Right lobe of liver (tissue), 6 donors: ENCODE data around the gene TUT4. TPM values are rescaled to one million over a fixed set of nuclear protein-coding genes. Genes with fewer than 3 reads are reported as not detected.

Source experiments
- ATAC-seq, 4 donors: fragments of 200-7000 bp; cut with Tn5 transposase; one replicate each; pipeline ENCODE4 v1.9.1; 2020; ENCODE audit warnings: mild to moderate bottlenecking in 4 of 4, moderate library complexity in 4 of 4
- DNase-seq, 3 donors: peaks; one replicate each; pipeline ENCODE4 v3.0.0-alpha.2; 2020
- H3K27ac ChIP-seq, 3 donors: fragments of 200-600 bp; one replicate each; pipeline ENCODE4 v1.8.0; 2022
- H3K27me3 ChIP-seq, 2 donors: fragments of 200-600 bp; one replicate each; pipeline ENCODE4 v1.8.0; 2022
- H3K36me3 ChIP-seq, 4 donors: fragments of 200-600 bp; sonication (generic) in 1 of 4; one replicate each; pipeline versions ENCODE4 v1.5.1 to v1.8.0; 2017 to 2022; ENCODE audit warnings: control low read depth in 1 of 4
- H3K4me1 ChIP-seq, 4 donors: fragments of 200-600 bp; sonication (generic) in 1 of 4; one replicate each; pipeline versions ENCODE4 v1.5.1 to v1.8.0; 2017 to 2022; ENCODE audit warnings: control low read depth in 1 of 4
- H3K4me3 ChIP-seq, 3 donors: fragments of 200-600 bp; one replicate each; pipeline ENCODE4 v1.8.0; 2022
- H3K9me3 ChIP-seq, 4 donors: fragments of 200-600 bp; sonication (generic) in 1 of 4; one replicate each; pipeline versions ENCODE4 v1.5.1 to v1.8.0; 2017 to 2022; ENCODE audit warnings: control low read depth in 1 of 4
- CTCF ChIP-seq, 4 donors: fragments of 200-600 bp in 3 of 4; fragments of 450-650 bp in 1 of 4; IDR thresholded peaks; one replicate each; pipeline versions ENCODE4 v1.5.1 to v1.8.0; 2016 to 2022; ENCODE audit warnings: antibody characterized with exemption in 4 of 4, mild to moderate bottlenecking in 2 of 4
- POLR2A ChIP-seq: fragments of 450-650 bp; IDR thresholded peaks from one replicate; pipeline ENCODE4 v1.6.1; 2017; ENCODE audit warnings: antibody characterized with exemption, mild to moderate bottlenecking
- WGBS: methylation state at CpG from one replicate; pipeline ENCODE4 v1.1.6; 2018; ENCODE audit warnings: low coverage, low lambda C conversion rate; ENCODE audit not compliant: insufficient coverage; ENCODE audit errors: missing lambda C conversion rate; 5-methylcytosine and 5-hydroxymethylcytosine counted together
- intact Hi-C, 2 donors: fragments of 100-400 bp; cut with DNase I; formaldehyde crosslinking; loops; one replicate each; pipeline versions ENCODE4 v1.11.2 to v1.14.1; 2022
- total RNA-seq, 6 experiments: library from RNA; depleted of rRNA in 2 of 6; stranded (reverse); fragments of >200 nt in 2 of 6; fragmentation: NEBNext Ultra II Directional in 3 of 6; extraction: Animal tissue kit (Norgen Biotek cat#: 25700) in 3 of 6; gene quantifications; one replicate each; pipeline versions ENCODE4 v1.1.0 to v1.2.4, GENCODE V29; 2016 to 2023
- donor health status: DM: no; HTN: yes; CAD: no.
- donor health status: DM: no; HTN: no; CAD: no.
- donor health status: DM: no; HTN: no; CAD: no.
- donor health status: DM: no; HTN: yes; CAD: no.
- donor health status: DM: no; HTN: yes; CAD: no.

Gene TUT4
- total RNA-seq, 6 experiments from 2014 or later = 16.1 to 33.0 (median 22.8) TPM

GRCh38 chr1:52506920-52507546, 45.9 kb downstream of the TUT4 start:
- Histone ChIP-seq H3K4me1 (peaks cover 0 to 38% (median 12%) of the 10 kb centered on the region in 4 donors), H3K27ac (peak overlapping the region in 2 of 3 donors; percentile 55 to 87), H3K27me3 (no peaks in the 10 kb centered on the region), H3K36me3 (no peaks in the 10 kb centered on the region), H3K9me3 (no peaks in the 10 kb centered on the region), H3K4me3 (no peak overlapping the region)
- intact Hi-C loops = no loop called here
- ATAC-seq = peak; percentile 34 to 65 (median 52)
- TF ChIP-seq CTCF (IDR thresholded peaks at IDR 0.05) = no peak
- TF ChIP-seq POLR2A = no peak
- 48% methylated on average over 3 of the region's 3 CpGs for WGBS
- DNase-seq = no peak

- Histone ChIP-seq H3K27ac (peak overlapping the region in 2 of 3 donors; percentile 55 to 87), H3K9me3 (no peaks in the 10 kb centered on the region), H3K36me3 (no peaks in the 10 kb centered on the region), H3K4me1 (peaks cover 0 to 32% (median 12%) of the 10 kb centered on the region in 4 donors), H3K27me3 (no peaks in the 10 kb centered on the region), H3K4me3 (no peak overlapping the region)
- WGBS = 19% methylated on average over 3 of the region's 3 CpGs
- ATAC-seq (peak; percentile 77 to 84 (median 80)), DNase-seq (no peak)
- intact Hi-C loops = no loop called here
- TF ChIP-seq POLR2A (no peak), CTCF (IDR thresholded peaks at IDR 0.05) (no peak)
These were observed 46.5 kb downstream of the TUT4 start for GRCh38 chr1:52506349-52506748.

- Histone ChIP-seq H3K36me3 (no peaks in the 10 kb centered on the region), H3K9me3 (no peaks in the 10 kb centered on the region), H3K4me3 (no peak overlapping the region), H3K27me3 (no peaks in the 10 kb centered on the region), H3K4me1 (peaks cover 0 to 24% (median 8%) of the 10 kb centered on the region in 4 donors), H3K27ac (no peak overlapping the region)
- DNase-seq (no peak), ATAC-seq (no peak)
- intact Hi-C loops = no loop called here
- WGBS = 100% methylated on average over 1 of the region's 1 CpG
- no peak for TF ChIP-seq POLR2A
- TF ChIP-seq CTCF (IDR thresholded peaks at IDR 0.05) = no peak
These were observed 48.2 kb downstream of the TUT4 start for GRCh38 chr1:52504720-52505119.

GRCh38 chr1:52503706-52504105, 49.2 kb downstream of the TUT4 start:
- no peak for DNase-seq
- no peak for TF ChIP-seq POLR2A
- TF ChIP-seq CTCF (IDR thresholded peaks at IDR 0.05) = no peak
- no peak for ATAC-seq
- Histone ChIP-seq H3K36me3 (no peaks in the 10 kb centered on the region), H3K27me3 (no peaks in the 10 kb centered on the region), H3K4me1 (peaks cover 0 to 24% (median 8%) of the 10 kb centered on the region in 4 donors), H3K27ac (no peak overlapping the region), H3K4me3 (no peak overlapping the region), H3K9me3 (no peaks in the 10 kb centered on the region)
- intact Hi-C loops = no loop called here
